Nephron (organoid): ENCODE measurements around the gene OSBPL1A.

Experiments
- H3K27ac Mint-ChIP-seq, 3 experiments: 2 replicates each; pipeline ENCODE4 v1.8.0; 2020; ENCODE audit warnings: mixed read lengths in 3 of 3, mild to moderate bottlenecking in 2 of 3, moderate library complexity in 1 of 3
- H3K27me3 Mint-ChIP-seq: 2 replicates; pipeline ENCODE4 v1.8.0; 2021; ENCODE audit warnings: low read depth, mild to moderate bottlenecking, moderate library complexity, mixed read lengths
- H3K36me3 Mint-ChIP-seq: 2 replicates; pipeline ENCODE4 v1.8.0; 2020; ENCODE audit warnings: low read depth, mixed read lengths
- H3K4me1 Mint-ChIP-seq: 2 replicates; pipeline ENCODE4 v1.8.0; 2020; ENCODE audit warnings: mixed read lengths
- H3K4me3 Mint-ChIP-seq, 3 experiments: 2 replicates each; pipeline ENCODE4 v1.8.0; 2020; ENCODE audit warnings: mild to moderate bottlenecking in 3 of 3, mixed read lengths in 3 of 3, moderate library complexity in 2 of 3
- H3K9me3 Mint-ChIP-seq: 2 replicates; pipeline ENCODE4 v1.8.0; 2020; ENCODE audit warnings: mixed read lengths
- TF ChIP-seq, protein P1 (sequence below), 3 experiments: fragments of 200-600 bp; sonication (generic); IDR thresholded peaks; one replicate each; pipeline ENCODE4 v1.5.0; 2021; ENCODE audit warnings: antibody characterized with exemption in 3 of 3; ENCODE audit not compliant: unreplicated experiment in 3 of 3

Gene OSBPL1A

DNA sequence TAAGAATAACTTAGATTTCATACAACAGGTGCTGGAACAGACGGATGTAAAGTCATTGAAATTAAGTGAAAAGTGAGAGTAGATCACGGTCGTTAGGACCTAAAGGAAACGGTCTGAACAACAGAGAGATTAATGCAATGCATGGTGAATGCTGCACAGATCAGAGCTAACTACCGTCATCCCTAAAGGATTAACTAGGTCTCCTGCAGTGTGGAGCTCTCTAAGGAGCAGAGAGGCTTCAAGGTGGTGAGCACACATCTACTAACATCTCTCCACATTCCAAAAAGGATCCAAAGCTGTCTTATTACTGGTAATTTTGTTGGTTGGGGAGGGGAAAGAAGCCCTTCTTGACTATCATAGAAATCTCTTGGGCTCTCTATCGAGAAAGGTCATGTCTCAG, 183.5 kb downstream of the OSBPL1A start:
- Mint-ChIP-seq H3K27me3 (no peaks in the 10 kb centered on the region), H3K36me3 (peaks cover 8% of the 10 kb centered on the region), H3K4me1 (peaks cover 28% of the 10 kb centered on the region), H3K9me3 (no peaks in the 10 kb centered on the region), H3K27ac (peak overlapping the region; percentile 24 to 67 (median 51)), H3K4me3 (no peak overlapping the region)
- TF ChIP-seq, protein P1, sequence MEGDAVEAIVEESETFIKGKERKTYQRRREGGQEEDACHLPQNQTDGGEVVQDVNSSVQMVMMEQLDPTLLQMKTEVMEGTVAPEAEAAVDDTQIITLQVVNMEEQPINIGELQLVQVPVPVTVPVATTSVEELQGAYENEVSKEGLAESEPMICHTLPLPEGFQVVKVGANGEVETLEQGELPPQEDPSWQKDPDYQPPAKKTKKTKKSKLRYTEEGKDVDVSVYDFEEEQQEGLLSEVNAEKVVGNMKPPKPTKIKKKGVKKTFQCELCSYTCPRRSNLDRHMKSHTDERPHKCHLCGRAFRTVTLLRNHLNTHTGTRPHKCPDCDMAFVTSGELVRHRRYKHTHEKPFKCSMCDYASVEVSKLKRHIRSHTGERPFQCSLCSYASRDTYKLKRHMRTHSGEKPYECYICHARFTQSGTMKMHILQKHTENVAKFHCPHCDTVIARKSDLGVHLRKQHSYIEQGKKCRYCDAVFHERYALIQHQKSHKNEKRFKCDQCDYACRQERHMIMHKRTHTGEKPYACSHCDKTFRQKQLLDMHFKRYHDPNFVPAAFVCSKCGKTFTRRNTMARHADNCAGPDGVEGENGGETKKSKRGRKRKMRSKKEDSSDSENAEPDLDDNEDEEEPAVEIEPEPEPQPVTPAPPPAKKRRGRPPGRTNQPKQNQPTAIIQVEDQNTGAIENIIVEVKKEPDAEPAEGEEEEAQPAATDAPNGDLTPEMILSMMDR (IDR thresholded peaks at IDR 0.05; ENCODE audit: unreplicated experiment in 3 of 3) = no peak

DNA sequence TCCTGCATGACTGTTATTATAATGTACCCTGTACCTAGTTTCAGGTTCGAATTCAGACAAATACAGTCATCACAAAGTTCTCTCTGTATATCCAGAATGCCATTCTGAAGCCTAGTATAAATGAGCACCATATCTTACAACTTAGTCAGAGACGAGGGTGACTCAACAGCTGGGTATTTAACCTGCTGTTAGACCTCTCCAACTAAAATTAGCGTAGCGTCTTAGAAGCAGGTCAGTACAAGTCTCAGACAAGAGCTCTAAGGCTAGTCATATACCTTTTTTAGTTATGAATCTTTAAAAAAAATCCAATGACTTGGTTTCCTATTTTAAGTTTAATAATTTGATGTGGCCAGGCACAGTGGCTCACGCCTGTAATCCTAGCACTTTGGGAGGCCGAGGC, 184.7 kb downstream of the OSBPL1A start:
- H3K4me3 Mint-ChIP-seq = no peak overlapping the region
- H3K27ac Mint-ChIP-seq = no peak overlapping the region
- H3K27me3 Mint-ChIP-seq = no peaks in the 10 kb centered on the region
- H3K9me3 Mint-ChIP-seq = no peaks in the 10 kb centered on the region
- H3K4me1 Mint-ChIP-seq = peaks cover 28% of the 10 kb centered on the region
- TF ChIP-seq, protein P1 (IDR thresholded peaks at IDR 0.05; ENCODE audit: unreplicated experiment in 3 of 3) = no peak
- peaks cover 11% of the 10 kb centered on the region for H3K36me3 Mint-ChIP-seq

DNA sequence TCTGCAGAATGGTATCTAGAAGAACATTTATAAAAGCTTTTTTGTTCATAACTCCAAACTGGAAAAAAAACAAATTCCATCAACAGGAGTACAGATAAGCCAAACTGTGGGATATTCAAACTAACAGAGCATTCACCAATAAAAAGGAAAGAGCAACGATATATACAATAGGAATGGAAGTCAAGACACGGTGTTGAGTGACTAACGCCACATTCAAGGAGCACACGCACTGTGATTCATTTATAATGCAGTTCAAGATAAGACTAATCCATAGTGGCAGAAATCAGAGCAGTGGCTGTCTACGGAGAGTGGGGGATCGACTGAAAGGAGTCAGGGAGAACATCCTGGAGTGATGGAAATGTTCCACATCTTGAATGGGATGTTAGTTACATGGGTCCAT, 188.1 kb downstream of the OSBPL1A start:
- H3K27me3 Mint-ChIP-seq = no peaks in the 10 kb centered on the region
- peaks cover 8% of the 10 kb centered on the region for H3K36me3 Mint-ChIP-seq
- H3K27ac Mint-ChIP-seq = no peak overlapping the region
- H3K4me1 Mint-ChIP-seq = peaks cover 9% of the 10 kb centered on the region
- TF ChIP-seq, protein P1 (IDR thresholded peaks at IDR 0.05; ENCODE audit: unreplicated experiment in 3 of 3) = no peak
- no peaks in the 10 kb centered on the region for H3K9me3 Mint-ChIP-seq
- no peak overlapping the region for H3K4me3 Mint-ChIP-seq

DNA sequence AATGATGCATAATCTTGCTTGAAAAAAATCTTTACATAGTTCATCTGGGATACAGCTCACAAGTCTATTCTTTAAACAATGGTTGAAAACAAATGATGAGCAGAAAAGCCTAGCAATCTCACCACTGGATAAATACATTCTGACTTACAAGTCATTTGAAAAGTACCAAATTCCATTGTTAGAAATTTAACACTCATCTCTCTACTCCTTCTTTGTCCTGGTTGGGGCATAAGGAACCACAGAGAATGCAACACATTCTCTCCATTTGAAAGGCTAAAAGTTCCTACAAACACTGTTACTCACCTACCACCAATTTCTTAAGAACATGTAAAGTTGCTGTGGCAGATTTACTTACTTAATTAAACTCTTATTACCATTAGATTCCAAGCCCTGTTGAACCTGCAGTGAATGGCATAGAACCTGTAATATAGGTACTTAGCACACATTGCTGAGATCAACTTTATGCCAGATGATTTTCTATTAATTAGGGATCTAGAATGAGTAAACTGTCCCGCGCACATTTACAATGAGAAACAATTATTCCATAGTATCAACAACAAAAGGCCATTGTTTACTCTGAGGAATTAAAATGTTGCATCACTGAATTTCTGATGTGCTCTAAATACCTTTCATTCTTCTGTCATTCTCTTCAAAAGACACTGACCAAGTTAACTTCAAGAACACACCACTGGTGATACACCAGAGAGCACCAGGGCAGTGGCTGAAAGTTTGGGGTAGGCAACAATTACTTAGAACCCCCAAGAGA, 189.2 kb downstream of the OSBPL1A start:
- TF ChIP-seq, protein P1 (IDR thresholded peaks at IDR 0.05; ENCODE audit: unreplicated experiment in 3 of 3) = no peak
- Mint-ChIP-seq H3K27ac (no peak overlapping the region), H3K9me3 (no peaks in the 10 kb centered on the region), H3K4me3 (no peak overlapping the region), H3K4me1 (no peaks in the 10 kb centered on the region), H3K27me3 (no peaks in the 10 kb centered on the region), H3K36me3 (peaks cover 8% of the 10 kb centered on the region)

DNA sequence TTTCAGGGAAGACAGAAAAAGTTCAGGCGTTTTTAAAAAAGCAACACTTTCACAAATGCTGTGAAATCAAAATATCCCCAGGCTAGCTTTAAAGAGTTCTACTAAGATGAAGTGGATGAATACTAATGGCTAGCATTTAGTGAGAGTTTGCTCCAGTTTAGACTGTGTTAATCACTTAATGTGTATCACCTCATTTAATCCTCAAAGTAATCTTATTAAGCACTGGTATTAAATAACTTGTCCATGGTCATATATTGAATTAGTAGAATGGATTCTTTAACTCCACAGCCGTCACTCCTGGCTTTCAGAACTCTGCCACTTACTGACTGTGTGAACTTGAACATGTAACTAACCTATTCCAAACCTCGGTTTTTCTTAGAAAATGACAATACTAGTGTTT, 192.7 kb downstream of the OSBPL1A start:
- no peak overlapping the region for H3K4me3 Mint-ChIP-seq
- H3K36me3 Mint-ChIP-seq = peaks cover 8% of the 10 kb centered on the region
- TF ChIP-seq, protein P1 (IDR thresholded peaks at IDR 0.05; ENCODE audit: unreplicated experiment in 3 of 3) = no peak
- peaks cover 6% of the 10 kb centered on the region for H3K4me1 Mint-ChIP-seq
- no peaks in the 10 kb centered on the region for H3K27me3 Mint-ChIP-seq
- H3K9me3 Mint-ChIP-seq = no peaks in the 10 kb centered on the region
- no peak overlapping the region for H3K27ac Mint-ChIP-seq
